ENCODE data around the gene HIBCH.
"Not testable (repeated sequence)": the region's sequence is repeated elsewhere in the genome, so short reads cannot be mapped to it uniquely, and the experiment has no call there.

The HIBCH gene

GRCh38 chr2:190311893-190312634 is 7.6 kb downstream of the HIBCH start:
- no peak for DNase-seq (ENCODE audit: low read depth in 1 of 2, low spot score in 1 of 2)

- no peak for DNase-seq (ENCODE audit: low read depth in 1 of 2, low spot score in 1 of 2)
These were observed 11.6 kb downstream of the HIBCH start for GRCh38 chr2:190308031-190308430.

- DNase-seq (ENCODE audit: low read depth in 1 of 2, low spot score in 1 of 2): no peak
These were observed 15.2 kb downstream of the HIBCH start for GRCh38 chr2:190304404-190304803.

- DNase-seq (ENCODE audit: low read depth in 1 of 2, low spot score in 1 of 2): no peak
These were observed 16.0 kb downstream of the HIBCH start for GRCh38 chr2:190303647-190304046.

GRCh38 chr2:190302052-190302451 is 17.6 kb downstream of the HIBCH start:
- DNase-seq (ENCODE audit: low read depth in 1 of 2, low spot score in 1 of 2): no peak

- no peak for DNase-seq (ENCODE audit: low read depth in 1 of 2, low spot score in 1 of 2)
These were observed 18.6 kb downstream of the HIBCH start for GRCh38 chr2:190301032-190301431.

GRCh38 chr2:190297880-190298279 is 21.7 kb downstream of the HIBCH start:
- not testable (repeated sequence) for DNase-seq (ENCODE audit: low read depth in 1 of 2, low spot score in 1 of 2)

- no peak for DNase-seq (ENCODE audit: low read depth in 1 of 2, low spot score in 1 of 2)
These were observed 35.8 kb downstream of the HIBCH start for GRCh38 chr2:190283783-190284182.

- no peak for DNase-seq (ENCODE audit: low read depth in 1 of 2, low spot score in 1 of 2)
These were observed 38.9 kb downstream of the HIBCH start for GRCh38 chr2:190280565-190281350.

- DNase-seq (ENCODE audit: low read depth in 1 of 2, low spot score in 1 of 2): not testable (repeated sequence)
These were observed 40.1 kb downstream of the HIBCH start for GRCh38 chr2:190279256-190280134.

GRCh38 chr2:190277234-190278112 is 42.2 kb downstream of the HIBCH start:
- DNase-seq (ENCODE audit: low read depth in 1 of 2, low spot score in 1 of 2): no peak

GRCh38 chr2:190272457-190272842 is 47.2 kb downstream of the HIBCH start:
- DNase-seq (ENCODE audit: low read depth in 1 of 2, low spot score in 1 of 2): no peak

GRCh38 chr2:190271783-190272456 is 47.7 kb downstream of the HIBCH start:
- DNase-seq (ENCODE audit: low read depth in 1 of 2, low spot score in 1 of 2): no peak

GRCh38 chr2:190270298-190270697 is 49.3 kb downstream of the HIBCH start:
- DNase-seq (ENCODE audit: low read depth in 1 of 2, low spot score in 1 of 2): no peak

- DNase-seq (ENCODE audit: low read depth in 1 of 2, low spot score in 1 of 2): not testable (repeated sequence)
These were observed 49.9 kb downstream of the HIBCH start for GRCh38 chr2:190269699-190270098.

GRCh38 chr2:190267302-190267701 is 52.3 kb downstream of the HIBCH start:
- no peak for DNase-seq (ENCODE audit: low read depth in 1 of 2, low spot score in 1 of 2)

GRCh38 chr2:190266314-190266713 is 53.3 kb downstream of the HIBCH start:
- no peak for DNase-seq (ENCODE audit: low read depth in 1 of 2, low spot score in 1 of 2)

- DNase-seq (ENCODE audit: low read depth in 1 of 2, low spot score in 1 of 2): no peak
These were observed 57.8 kb downstream of the HIBCH start for GRCh38 chr2:190261851-190262250.

GRCh38 chr2:190256087-190256486 is 63.5 kb downstream of the HIBCH start:
- DNase-seq (ENCODE audit: low read depth in 1 of 2, low spot score in 1 of 2): no peak

- no peak for DNase-seq (ENCODE audit: low read depth in 1 of 2, low spot score in 1 of 2)
These were observed 64.0 kb downstream of the HIBCH start for GRCh38 chr2:190255676-190256075.
